ENCODE results near the gene IL36RN. TPM values are rescaled to one million over a fixed set of nuclear protein-coding genes. Genes with fewer than 3 reads are reported as not detected.

The IL36RN gene
- total RNA-seq, 1 experiment from 2014 or later = not detected

GRCh38 chr2:113061241-113061640 is 2.2 kb downstream of the IL36RN start:
- ChIA-PET CTCF (no interaction called here), POLR2A (ENCODE audit: low non-redundant PET) (no interaction called here)
- no peak for DNase-seq (ENCODE audit: low spot score)
- TF ChIP-seq EZH2 (IDR thresholded peaks at IDR 0.05; ENCODE audit: borderline replicate concordance, low read depth, low read length, poor library complexity, severe bottlenecking) = no peak
- no peak for TF ChIP-seq CTCF (conservative IDR thresholded peaks at IDR 0.05; ENCODE audit: low read depth, low read length)
- Histone ChIP-seq H3K4me1 (ENCODE audit: insufficient read depth, low read length, poor library complexity, severe bottlenecking) (no peaks in the 10 kb centered on the region), H3K4me3 (ENCODE audit: low read depth, low read length, poor library complexity, severe bottlenecking) (no peak overlapping the region), H3K9me3 (ENCODE audit: low read depth, low read length, poor library complexity, severe bottlenecking) (no peaks in the 10 kb centered on the region), H3K36me3 (ENCODE audit: insufficient read depth, low read length, poor library complexity, severe bottlenecking) (no peaks in the 10 kb centered on the region), H3K27me3 (replicated peaks; ENCODE audit: insufficient read depth, low read depth, low read length, poor library complexity) (peaks cover 6% of the 10 kb centered on the region), H3K27ac (ENCODE audit: low read depth, low read length, poor library complexity, severe bottlenecking) (no peak overlapping the region)
- intact Hi-C loops (cut with micrococcal nuclease; ENCODE audit: unreplicated experiment) = no loop called here
- no TSS peak for BruUV-seq (replicated peaks)

- no peak overlapping the region for H3K27ac ChIP-seq (ENCODE audit: low read depth, low read length, poor library complexity, severe bottlenecking)
- TF ChIP-seq CTCF (conservative IDR thresholded peaks at IDR 0.05; ENCODE audit: low read depth, low read length) (no peak), EZH2 (IDR thresholded peaks at IDR 0.05; ENCODE audit: borderline replicate concordance, low read depth, low read length, poor library complexity, severe bottlenecking) (no peak)
- H3K9me3 ChIP-seq (ENCODE audit: low read depth, low read length, poor library complexity, severe bottlenecking) = no peaks in the 10 kb centered on the region
- ChIA-PET POLR2A (ENCODE audit: low non-redundant PET) (no interaction called here), CTCF (no interaction called here)
- DNase-seq (ENCODE audit: low spot score) = no peak
- H3K4me3 ChIP-seq (ENCODE audit: low read depth, low read length, poor library complexity, severe bottlenecking) = no peak overlapping the region
- H3K4me1 ChIP-seq (ENCODE audit: insufficient read depth, low read length, poor library complexity, severe bottlenecking) = no peaks in the 10 kb centered on the region
- intact Hi-C loops (cut with micrococcal nuclease; ENCODE audit: unreplicated experiment) = no loop called here
- no TSS peak for BruUV-seq (replicated peaks)
- H3K27me3 ChIP-seq (replicated peaks; ENCODE audit: insufficient read depth, low read depth, low read length, poor library complexity) = peaks cover 6% of the 10 kb centered on the region
- H3K36me3 ChIP-seq (ENCODE audit: insufficient read depth, low read length, poor library complexity, severe bottlenecking) = no peaks in the 10 kb centered on the region
Observed at GRCh38 chr2:113061896-113062770, 3.1 kb downstream of the IL36RN start.

- no TSS peak for BruUV-seq (replicated peaks)
- CTCF ChIA-PET = no interaction called here
- DNase-seq (ENCODE audit: low spot score) = no peak
- TF ChIP-seq EZH2 (IDR thresholded peaks at IDR 0.05; ENCODE audit: borderline replicate concordance, low read depth, low read length, poor library complexity, severe bottlenecking) (no peak), CTCF (conservative IDR thresholded peaks at IDR 0.05; ENCODE audit: low read depth, low read length) (no peak)
- Histone ChIP-seq H3K27me3 (replicated peaks; ENCODE audit: insufficient read depth, low read depth, low read length, poor library complexity) (peaks cover 6% of the 10 kb centered on the region), H3K36me3 (ENCODE audit: insufficient read depth, low read length, poor library complexity, severe bottlenecking) (no peaks in the 10 kb centered on the region), H3K4me1 (ENCODE audit: insufficient read depth, low read length, poor library complexity, severe bottlenecking) (no peaks in the 10 kb centered on the region), H3K9me3 (ENCODE audit: low read depth, low read length, poor library complexity, severe bottlenecking) (no peaks in the 10 kb centered on the region), H3K27ac (ENCODE audit: low read depth, low read length, poor library complexity, severe bottlenecking) (no peak overlapping the region), H3K4me3 (ENCODE audit: low read depth, low read length, poor library complexity, severe bottlenecking) (no peak overlapping the region)
- POLR2A ChIA-PET (ENCODE audit: low non-redundant PET) = no interaction called here
- intact Hi-C loops (cut with micrococcal nuclease; ENCODE audit: unreplicated experiment) = no loop called here
Observed at GRCh38 chr2:113064281-113064680, 5.3 kb downstream of the IL36RN start.

Measured in A673 (cell line).